Endothelial cell of umbilical vein (primary cell): ENCODE measurements around the gene TAS2R41. TPM values are rescaled to one million over a fixed set of nuclear protein-coding genes. Genes with fewer than 3 reads are reported as not detected.

ENCODE experiments used
- BruUV-seq: library from RNA; stranded (reverse); fragments of 400-500 nt; replicated peaks from 2 replicates; lab custom pipeline; 2021; lab: Mats Ljungman, UMichigan
- CTCF ChIA-PET: fragments of 300-600, 350-600 bp; sonication (Branson Sonifier 250); formaldehyde crosslinking; loops from one replicate; lab custom pipeline; 2021; ENCODE audit warnings: antibody characterized with exemption, inconsistent platforms; lab: Charles Lee
- POLR2A ChIA-PET: fragments of 300-600, 350-600 bp; sonication (Branson Sonifier 250); formaldehyde crosslinking; loops from one replicate; lab custom pipeline; 2021; ENCODE audit warnings: antibody characterized with exemption, inconsistent platforms; lab: Charles Lee
- DNase-seq: peaks from one replicate; pipeline ENCODE4 v3.0.0-alpha.2; 2011; ENCODE audit warnings: low read depth, low spot score
- FAIRE-seq: peaks from 2 replicates; lab custom pipeline; 2011; peaks lifted over from hg19 to GRCh38; lab: Jason Lieb, UNC
- H2AFZ ChIP-seq: 2 replicates; pipeline ENCODE4 v1.6.0; 2012; ENCODE audit warnings: low read depth, low read length, control low read depth, inconsistent platforms
- H3K27ac ChIP-seq: 2 replicates; pipeline ENCODE4 v1.5.1; 2011; ENCODE audit warnings: low read depth, mild to moderate bottlenecking, control low read depth, low read length, moderate library complexity; ENCODE audit not compliant: insufficient read depth
- H3K27me3 ChIP-seq, 2 experiments: 2 replicates each; pipeline versions ENCODE4 v1.6.0 to v1.6.1; 2011; ENCODE audit warnings: low read length in 2 of 2, mixed read lengths in 1 of 2; ENCODE audit not compliant: control insufficient read depth in 2 of 2, insufficient read depth in 2 of 2
- H3K36me3 ChIP-seq, 2 experiments: 2 replicates in 1 of 2; 3 replicates in 1 of 2; pipeline ENCODE4 v1.5.1; 2011; ENCODE audit warnings: low read length in 2 of 2, mild to moderate bottlenecking in 1 of 2, moderate library complexity in 1 of 2; ENCODE audit not compliant: control insufficient read depth in 2 of 2, insufficient read depth in 2 of 2; ENCODE audit errors: extremely low read depth in 1 of 2
- H3K4me1 ChIP-seq: 3 replicates; pipeline ENCODE4 v1.5.1; 2011; ENCODE audit warnings: mild to moderate bottlenecking, low read length; ENCODE audit not compliant: control insufficient read depth, insufficient read depth; ENCODE audit errors: extremely low read depth
- H3K4me2 ChIP-seq: 2 replicates; pipeline ENCODE4 v1.6.1; 2011; ENCODE audit warnings: low read length, control low read depth, mixed read lengths; ENCODE audit not compliant: insufficient read depth
- H3K4me3 ChIP-seq, 3 experiments: fragments of 200-600 bp in 1 of 3; sonication (generic), shearing (Covaris generic) in 1 of 3; replicated peaks in 1 of 3; 2 replicates each; pipeline ENCODE4 v1.5.1; 2011 to 2016; ENCODE audit warnings: control low read depth in 3 of 3, low read length in 3 of 3, mild to moderate bottlenecking in 2 of 3, inconsistent platforms in 1 of 3, low read depth in 1 of 3, moderate library complexity in 1 of 3; ENCODE audit not compliant: insufficient read depth in 1 of 3
- H3K79me2 ChIP-seq: 2 replicates; pipeline ENCODE4 v1.6.0; 2012; ENCODE audit warnings: low read length, inconsistent platforms; ENCODE audit not compliant: control insufficient read depth, insufficient read depth
- H3K9ac ChIP-seq: replicated peaks from 2 replicates; pipeline ENCODE3; 2011; ENCODE audit warnings: low read length, control low read depth; ENCODE audit not compliant: insufficient read depth; ENCODE audit errors: extremely low read depth
- H3K9me1 ChIP-seq: replicated peaks from 3 replicates; pipeline ENCODE4 v1.6.0; 2011; ENCODE audit warnings: mild to moderate bottlenecking, low read length; ENCODE audit not compliant: control insufficient read depth, insufficient read depth; ENCODE audit errors: extremely low read depth
- H3K9me3 ChIP-seq: replicated peaks from 2 replicates; pipeline ENCODE4 v1.5.1; 2012; ENCODE audit warnings: low read length, inconsistent platforms; ENCODE audit not compliant: control insufficient read depth, insufficient read depth
- H4K20me1 ChIP-seq: replicated peaks from 2 replicates; pipeline ENCODE3; 2011; ENCODE audit warnings: mild to moderate bottlenecking, low read length; ENCODE audit not compliant: control insufficient read depth, insufficient read depth; ENCODE audit errors: extremely low read depth
- CTCF ChIP-seq, 2 donors: IDR thresholded peaks; 1 replicate in 1 of 2; 2 replicates in 1 of 2; pipeline ENCODE4 v1.5.1; 2011; ENCODE audit warnings: low read length in 2 of 2, mild to moderate bottlenecking in 2 of 2, moderate library complexity in 2 of 2, control low read depth in 1 of 2, inconsistent platforms in 1 of 2, low read depth in 1 of 2; ENCODE audit not compliant: insufficient read depth in 1 of 2; ENCODE audit errors: extremely low read depth in 1 of 2
- EZH2 ChIP-seq: IDR thresholded peaks from 2 replicates; pipeline ENCODE4 v1.6.1; 2012; ENCODE audit warnings: borderline replicate concordance, low read depth, mild to moderate bottlenecking, moderate library complexity, low read length, inconsistent platforms; ENCODE audit not compliant: severe bottlenecking
- FOS ChIP-seq: IDR thresholded peaks from 2 replicates; pipeline ENCODE4 v1.6.1; 2011; ENCODE audit warnings: mild to moderate bottlenecking, low read length, moderate library complexity, borderline replicate concordance; ENCODE audit not compliant: insufficient read depth
- GATA2 ChIP-seq: IDR thresholded peaks from 2 replicates; pipeline ENCODE4 v1.7.0; 2011; ENCODE audit warnings: low read depth, mild to moderate bottlenecking, moderate library complexity, mixed read lengths, low read length; ENCODE audit not compliant: insufficient read length, insufficient read depth
- JUN ChIP-seq: IDR thresholded peaks from 2 replicates; pipeline ENCODE4 v1.6.1; 2011; ENCODE audit warnings: borderline replicate concordance, low read depth; ENCODE audit not compliant: insufficient read length, insufficient read depth
- MAX ChIP-seq: IDR thresholded peaks from 2 replicates; pipeline ENCODE4 v1.6.1; 2011; ENCODE audit not compliant: insufficient read depth, insufficient read length
- MYC ChIP-seq: IDR thresholded peaks from one replicate; pipeline ENCODE4 v1.6.1; 2011; ENCODE audit warnings: mild to moderate bottlenecking, low read depth, low read length
- POLR2A ChIP-seq: IDR thresholded peaks from 2 replicates; pipeline ENCODE4 v1.6.1; 2012; ENCODE audit warnings: low read depth, mild to moderate bottlenecking, control low read depth, low read length
- POLR2AphosphoS5 ChIP-seq: IDR thresholded peaks from 2 replicates; pipeline ENCODE4 v1.6.1; 2012; ENCODE audit warnings: low read depth, mild to moderate bottlenecking, control low read depth, low read length, moderate library complexity; ENCODE audit not compliant: insufficient read depth
- dilution Hi-C: fragments of 300-500 bp; cut with MboI; formaldehyde crosslinking; loops from one replicate; pipeline ENCODE4 v1.15.0; 2019; ENCODE audit warnings: low sequenced_read_pairs; ENCODE audit not compliant: extremely low pct_ligation_motif_present
- intact Hi-C: fragments of 100-400 bp; cut with micrococcal nuclease; formaldehyde crosslinking; loops from one replicate; pipeline ENCODE4 v1.10.0; 2022
- polyA plus RNA-seq, 4 experiments: library from polyadenylated mRNA; depleted of rRNA in 3 of 4; stranded (reverse) in 3 of 4; unstranded in 1 of 4; fragments of >200 nt; gene quantifications; 2 replicates each; pipeline versions ENCODE4 v1.2.1 to v1.2.3, GENCODE V29; 2011 to 2012; ENCODE audit warnings: missing spikeins in 1 of 4
- total RNA-seq: library from RNA; stranded (reverse); gene quantifications from 2 replicates; pipeline ENCODE4 v1.2.3, GENCODE V29; 2021

Gene TAS2R41
- total and polyA plus RNA-seq, 2 donors (not counting 3 experiments of a cell fraction or from before 2014, with no cell fraction given): not detected

DNA sequence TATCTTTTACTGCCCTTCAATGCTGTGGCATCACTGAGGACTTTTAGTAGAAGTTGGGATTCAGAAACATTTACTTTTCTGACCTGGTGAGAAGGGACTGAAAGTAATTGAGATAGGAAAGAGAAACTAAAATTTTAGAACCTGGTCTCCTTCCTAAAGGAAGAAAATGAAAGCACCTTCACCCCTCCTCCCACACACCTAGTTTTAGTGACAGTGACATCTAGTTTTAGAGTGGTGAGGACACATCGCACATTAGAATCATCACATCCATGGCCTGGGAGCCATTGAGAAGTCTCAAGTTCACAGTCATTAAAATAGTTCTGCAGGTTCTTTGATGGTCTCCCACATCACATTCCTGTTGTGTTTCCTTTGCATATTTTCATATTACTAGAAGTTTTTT is 16.1 kb downstream of the TAS2R41 start:
- BruUV-seq: no TSS peak
- no peak for FAIRE-seq
- Histone ChIP-seq H3K27ac (no peak overlapping the region), H3K9me3 (no peaks in the 10 kb centered on the region), H3K27me3 (no peaks in the 10 kb centered on the region), H3K36me3 (no peaks in the 10 kb centered on the region), H3K4me3 (no peak overlapping the region), H3K9me1 (no peaks in the 10 kb centered on the region), H3K79me2 (no peaks in the 10 kb centered on the region), H3K4me1 (peaks cover 61% of the 10 kb centered on the region), H2AFZ (no peak overlapping the region), H3K4me2 (no peak overlapping the region), H3K9ac (no peak overlapping the region), H4K20me1 (no peaks in the 10 kb centered on the region)
- ChIA-PET CTCF (interaction anchor here (0.8 kb wide), 1 partner anchor 10 kb away, joined by 3 read pairs; no protein-coding TSS in a partner anchor), POLR2A (no interaction called here)
- intact Hi-C loops: loop anchor here (2.0 to 5.0 kb wide), 2 partner anchors 21 to 251 kb away; no protein-coding TSS in a partner anchor
- TF ChIP-seq FOS (no peak), JUN (no peak), MAX (no peak), CTCF (IDR thresholded peaks at IDR 0.05; ENCODE audit: extremely low read depth in 1 of 2, insufficient read depth in 1 of 2, low read depth in 1 of 2, low read length in 2 of 2) (no peak), POLR2A (no peak), GATA2 (no peak), POLR2AphosphoS5 (no peak), MYC (no peak), EZH2 (no peak)
- dilution Hi-C loops: no loop called here
- peak; percentile 15 for DNase-seq
